Nephron progenitor cell (in vitro differentiated cells): ENCODE data around the gene COX18.

Source experiments
- DNase-seq: peaks from one replicate; pipeline ENCODE4 v3.0.0; 2021
- H3K27ac Mint-ChIP-seq: 2 replicates; pipeline ENCODE4 v1.8.0; 2021; ENCODE audit warnings: mild to moderate bottlenecking, moderate library complexity, mixed read lengths
- H3K27me3 Mint-ChIP-seq: 2 replicates; pipeline ENCODE4 v1.8.0; 2021; ENCODE audit warnings: mild to moderate bottlenecking, low read depth, mixed read lengths; ENCODE audit not compliant: poor library complexity
- H3K36me3 Mint-ChIP-seq: 2 replicates; pipeline ENCODE4 v1.8.0; 2021; ENCODE audit warnings: low read depth, mixed read lengths
- H3K4me1 Mint-ChIP-seq: 2 replicates; pipeline ENCODE4 v1.8.0; 2021; ENCODE audit warnings: mixed read lengths
- H3K4me3 Mint-ChIP-seq: 2 replicates; pipeline ENCODE4 v1.8.0; 2021; ENCODE audit warnings: mild to moderate bottlenecking, moderate library complexity, mixed read lengths
- H3K9me3 Mint-ChIP-seq: 2 replicates; pipeline ENCODE4 v1.8.0; 2021; ENCODE audit warnings: mild to moderate bottlenecking, moderate library complexity, mixed read lengths
- TF ChIP-seq, protein P1 (sequence below): fragments of 200-600 bp; sonication (generic); IDR thresholded peaks from 2 replicates; pipeline ENCODE4 v1.5.0; 2021; ENCODE audit warnings: antibody characterized with exemption

Gene COX18

GRCh38 chr4:73066445-73066844 is 3.1 kb downstream of the COX18 start:
- H3K4me3 Mint-ChIP-seq, result no peak overlapping the region
- H3K36me3 Mint-ChIP-seq, result peaks cover 33% of the 10 kb centered on the region
- TF ChIP-seq, protein P1, sequence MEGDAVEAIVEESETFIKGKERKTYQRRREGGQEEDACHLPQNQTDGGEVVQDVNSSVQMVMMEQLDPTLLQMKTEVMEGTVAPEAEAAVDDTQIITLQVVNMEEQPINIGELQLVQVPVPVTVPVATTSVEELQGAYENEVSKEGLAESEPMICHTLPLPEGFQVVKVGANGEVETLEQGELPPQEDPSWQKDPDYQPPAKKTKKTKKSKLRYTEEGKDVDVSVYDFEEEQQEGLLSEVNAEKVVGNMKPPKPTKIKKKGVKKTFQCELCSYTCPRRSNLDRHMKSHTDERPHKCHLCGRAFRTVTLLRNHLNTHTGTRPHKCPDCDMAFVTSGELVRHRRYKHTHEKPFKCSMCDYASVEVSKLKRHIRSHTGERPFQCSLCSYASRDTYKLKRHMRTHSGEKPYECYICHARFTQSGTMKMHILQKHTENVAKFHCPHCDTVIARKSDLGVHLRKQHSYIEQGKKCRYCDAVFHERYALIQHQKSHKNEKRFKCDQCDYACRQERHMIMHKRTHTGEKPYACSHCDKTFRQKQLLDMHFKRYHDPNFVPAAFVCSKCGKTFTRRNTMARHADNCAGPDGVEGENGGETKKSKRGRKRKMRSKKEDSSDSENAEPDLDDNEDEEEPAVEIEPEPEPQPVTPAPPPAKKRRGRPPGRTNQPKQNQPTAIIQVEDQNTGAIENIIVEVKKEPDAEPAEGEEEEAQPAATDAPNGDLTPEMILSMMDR, result no peak
- peaks cover 19% of the 10 kb centered on the region for H3K4me1 Mint-ChIP-seq
- H3K27ac Mint-ChIP-seq, result no peak overlapping the region
- no peaks in the 10 kb centered on the region for H3K27me3 Mint-ChIP-seq
- no peak for DNase-seq
- no peaks in the 10 kb centered on the region for H3K9me3 Mint-ChIP-seq

DNA sequence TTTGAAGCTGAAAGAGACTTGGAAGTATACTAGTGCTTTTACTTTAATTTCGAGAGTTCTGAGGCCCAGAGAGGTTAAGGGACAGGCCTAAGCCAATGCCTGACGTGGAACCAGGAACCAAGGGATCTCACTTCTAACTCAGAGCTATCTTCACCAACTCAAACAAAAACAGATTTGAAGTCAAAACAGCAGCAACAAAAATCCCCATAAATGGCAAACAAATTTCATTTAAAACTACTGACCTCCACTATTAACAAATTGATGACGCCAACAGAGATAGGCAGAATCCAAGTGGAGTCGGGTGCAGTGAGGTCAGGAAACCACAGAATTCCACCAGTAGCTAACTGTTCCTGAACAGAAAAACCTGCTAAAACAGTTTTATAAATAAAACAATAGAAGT is 5.0 kb downstream of the COX18 start:
- DNase-seq, result no peak
- H3K4me3 Mint-ChIP-seq, result no peak overlapping the region
- no peaks in the 10 kb centered on the region for H3K9me3 Mint-ChIP-seq
- H3K36me3 Mint-ChIP-seq, result peaks cover 47% of the 10 kb centered on the region
- peak overlapping the region; percentile 6 for H3K27ac Mint-ChIP-seq
- no peaks in the 10 kb centered on the region for H3K27me3 Mint-ChIP-seq
- TF ChIP-seq, protein P1, result no peak
- peaks cover 14% of the 10 kb centered on the region for H3K4me1 Mint-ChIP-seq

GRCh38 chr4:73055241-73055897 is 14.1 kb downstream of the COX18 start:
- H3K27me3 Mint-ChIP-seq, result peaks cover 4% of the 10 kb centered on the region
- no peak for DNase-seq
- TF ChIP-seq, protein P1, result no peak
- no peak overlapping the region for H3K27ac Mint-ChIP-seq
- H3K9me3 Mint-ChIP-seq, result no peaks in the 10 kb centered on the region
- no peaks in the 10 kb centered on the region for H3K4me1 Mint-ChIP-seq
- H3K36me3 Mint-ChIP-seq, result peaks cover 45% of the 10 kb centered on the region
- H3K4me3 Mint-ChIP-seq, result no peak overlapping the region

GRCh38 chr4:73053974-73054480 is 15.5 kb downstream of the COX18 start:
- H3K4me3 Mint-ChIP-seq, result no peak overlapping the region
- TF ChIP-seq, protein P1, result no peak
- H3K4me1 Mint-ChIP-seq, result no peaks in the 10 kb centered on the region
- peak overlapping the region; percentile 86 for H3K27ac Mint-ChIP-seq
- H3K9me3 Mint-ChIP-seq, result no peaks in the 10 kb centered on the region
- H3K36me3 Mint-ChIP-seq, result peaks cover 32% of the 10 kb centered on the region
- peaks cover 4% of the 10 kb centered on the region for H3K27me3 Mint-ChIP-seq
- no peak for DNase-seq

DNA sequence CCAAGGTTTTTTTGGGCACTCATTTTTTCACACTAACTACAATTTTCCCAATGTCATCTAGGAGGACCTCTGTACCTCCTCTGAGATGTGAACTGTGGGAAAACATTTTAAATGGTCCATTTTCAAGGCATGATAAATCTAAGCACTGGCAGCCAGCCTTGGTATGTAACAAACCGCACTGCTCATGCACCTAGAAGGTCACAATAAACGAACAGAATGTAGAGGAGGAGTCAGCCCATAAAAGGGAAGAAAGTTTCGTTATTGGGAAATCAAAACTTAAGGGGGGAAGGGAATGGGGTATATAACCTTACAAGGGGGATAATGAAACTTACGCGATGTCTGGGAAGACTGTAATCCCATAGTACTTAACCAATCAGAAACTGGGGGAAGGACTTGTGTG is 16.4 kb downstream of the COX18 start:
- no peak overlapping the region for H3K27ac Mint-ChIP-seq
- H3K4me1 Mint-ChIP-seq, result no peaks in the 10 kb centered on the region
- no peak for DNase-seq
- TF ChIP-seq, protein P1, result no peak
- peaks cover 4% of the 10 kb centered on the region for H3K27me3 Mint-ChIP-seq
- H3K36me3 Mint-ChIP-seq, result peaks cover 23% of the 10 kb centered on the region
- H3K9me3 Mint-ChIP-seq, result no peaks in the 10 kb centered on the region
- H3K4me3 Mint-ChIP-seq, result no peak overlapping the region

- TF ChIP-seq, protein P1, result no peak
- peaks cover 19% of the 10 kb centered on the region for H3K36me3 Mint-ChIP-seq
- H3K27me3 Mint-ChIP-seq, result peaks cover 4% of the 10 kb centered on the region
- DNase-seq, result no peak
- H3K27ac Mint-ChIP-seq, result no peak overlapping the region
- no peak overlapping the region for H3K4me3 Mint-ChIP-seq
- H3K9me3 Mint-ChIP-seq, result no peaks in the 10 kb centered on the region
- no peaks in the 10 kb centered on the region for H3K4me1 Mint-ChIP-seq
Observed at GRCh38 chr4:73051625-73052024, 17.9 kb downstream of the COX18 start.
